WI38 (cell line): ENCODE measurements around the gene DNAJC30.
"Not testable (repeated sequence)": the region's sequence is repeated elsewhere in the genome, so short reads cannot be mapped to it uniquely, and the experiment has no call there.

Experiments
- H3K4me3 ChIP-seq: 2 replicates; pipeline ENCODE4 v1.5.1; 2011; ENCODE audit warnings: low read depth, mild to moderate bottlenecking, control low read depth, low read length
- CTCF ChIP-seq: IDR thresholded peaks from 2 replicates; pipeline ENCODE4 v1.5.1; 2012; ENCODE audit warnings: low read depth, mild to moderate bottlenecking, control low read depth, low read length

DNAJC30 gene

GRCh38 chr7:73717025-73717807 is 34.0 kb upstream of the DNAJC30 start:
- no peak for TF ChIP-seq CTCF
- peak overlapping the region; percentile 86 for H3K4me3 ChIP-seq

- no peak for TF ChIP-seq CTCF
- H3K4me3 ChIP-seq, result no peak overlapping the region
Measured at GRCh38 chr7:73716318-73716890, 33.2 kb upstream of the DNAJC30 start.

GRCh38 chr7:73715648-73716317 is 32.5 kb upstream of the DNAJC30 start:
- TF ChIP-seq CTCF, result no peak
- no peak overlapping the region for H3K4me3 ChIP-seq

GRCh38 chr7:73713319-73713718 is 30.1 kb upstream of the DNAJC30 start:
- H3K4me3 ChIP-seq, result not testable (repeated sequence)

GRCh38 chr7:73712773-73713172 is 29.5 kb upstream of the DNAJC30 start:
- TF ChIP-seq CTCF, result no peak
- no peak overlapping the region for H3K4me3 ChIP-seq

GRCh38 chr7:73708961-73709549 is 25.8 kb upstream of the DNAJC30 start:
- no peak for TF ChIP-seq CTCF
- H3K4me3 ChIP-seq, result no peak overlapping the region

GRCh38 chr7:73707045-73707631 is 23.9 kb upstream of the DNAJC30 start:
- TF ChIP-seq CTCF, result no peak
- no peak overlapping the region for H3K4me3 ChIP-seq
